GM18505 (cell line): Measurements from ENCODE around the gene FAM118B.

Source experiments
- ATAC-seq: cut with Tn5 transposase; IDR thresholded peaks from one replicate; pipeline ENCODE4 v1.9.1; 2021; ENCODE audit not compliant: unreplicated experiment
- POLR2A ChIP-seq: IDR thresholded peaks from 4 replicates; pipeline ENCODE4 v1.6.1; 2011; ENCODE audit warnings: borderline replicate concordance; ENCODE audit not compliant: insufficient read depth, insufficient read length; ENCODE audit errors: extremely low read depth

Gene FAM118B

DNA sequence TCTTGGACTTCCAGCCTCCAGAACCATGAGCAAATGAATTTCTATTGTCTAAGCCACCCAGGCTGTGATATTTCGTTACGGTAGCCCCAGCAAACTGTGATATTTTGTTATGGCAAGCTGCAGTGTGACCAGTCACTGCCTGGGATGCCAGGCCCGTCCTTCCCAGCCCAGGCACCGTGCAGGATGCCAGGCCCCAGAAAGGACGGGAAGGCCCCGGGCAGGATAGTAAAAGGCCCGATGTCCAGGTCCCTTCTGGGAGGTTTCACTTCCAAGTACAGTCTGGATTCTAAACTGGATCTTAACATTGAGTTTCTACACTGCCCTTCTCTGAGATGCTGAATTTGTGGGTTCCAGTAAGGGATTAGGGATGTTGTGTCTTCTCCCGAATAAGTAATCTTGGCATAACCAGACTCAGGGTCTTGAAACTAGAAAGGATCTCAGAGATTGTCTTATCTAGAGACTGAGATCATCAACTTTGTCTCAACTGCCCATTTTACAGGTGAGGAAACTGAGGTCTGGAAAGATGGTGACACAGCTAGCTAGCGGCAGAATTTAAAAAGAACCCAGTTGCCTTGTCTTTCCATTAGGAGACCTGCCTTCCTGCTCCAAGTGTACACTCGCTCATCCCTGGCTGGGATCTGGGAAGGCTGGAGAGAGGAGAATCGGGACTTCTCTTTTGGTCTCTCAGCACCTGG is 20.1 kb upstream of the FAM118B start:
- no peak for TF ChIP-seq POLR2A
- ATAC-seq, result no peak

- TF ChIP-seq POLR2A, result no peak
- no peak for ATAC-seq
Measured at GRCh38 chr11:126192361-126192760, 19.2 kb upstream of the FAM118B start.

- no peak for TF ChIP-seq POLR2A
- ATAC-seq, result no peak
Measured at GRCh38 chr11:126193038-126193478, 18.5 kb upstream of the FAM118B start.

DNA sequence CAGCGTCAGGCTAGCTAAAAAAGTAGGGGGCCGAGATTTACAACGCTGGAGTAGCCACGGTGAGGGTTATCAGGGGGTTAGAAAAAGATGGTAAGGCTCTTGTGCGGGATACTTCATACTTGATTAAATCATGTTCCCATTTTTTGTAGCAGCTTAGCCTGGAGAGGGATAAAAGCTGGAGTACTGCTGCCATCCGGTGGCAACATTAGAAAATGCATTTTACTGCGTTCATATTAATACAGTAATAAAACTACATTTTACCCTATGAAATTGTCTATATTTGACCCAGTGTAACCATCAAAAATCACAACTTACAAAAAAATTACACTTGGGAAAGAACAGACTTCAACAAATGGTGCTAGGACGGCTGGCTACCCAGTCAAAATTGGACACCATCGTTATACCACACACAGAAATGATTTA is 17.4 kb upstream of the FAM118B start:
- no peak for ATAC-seq
- no peak for TF ChIP-seq POLR2A

- TF ChIP-seq POLR2A, result no peak
- no peak for ATAC-seq
Measured at GRCh38 chr11:126195119-126195518, 16.5 kb upstream of the FAM118B start.

DNA sequence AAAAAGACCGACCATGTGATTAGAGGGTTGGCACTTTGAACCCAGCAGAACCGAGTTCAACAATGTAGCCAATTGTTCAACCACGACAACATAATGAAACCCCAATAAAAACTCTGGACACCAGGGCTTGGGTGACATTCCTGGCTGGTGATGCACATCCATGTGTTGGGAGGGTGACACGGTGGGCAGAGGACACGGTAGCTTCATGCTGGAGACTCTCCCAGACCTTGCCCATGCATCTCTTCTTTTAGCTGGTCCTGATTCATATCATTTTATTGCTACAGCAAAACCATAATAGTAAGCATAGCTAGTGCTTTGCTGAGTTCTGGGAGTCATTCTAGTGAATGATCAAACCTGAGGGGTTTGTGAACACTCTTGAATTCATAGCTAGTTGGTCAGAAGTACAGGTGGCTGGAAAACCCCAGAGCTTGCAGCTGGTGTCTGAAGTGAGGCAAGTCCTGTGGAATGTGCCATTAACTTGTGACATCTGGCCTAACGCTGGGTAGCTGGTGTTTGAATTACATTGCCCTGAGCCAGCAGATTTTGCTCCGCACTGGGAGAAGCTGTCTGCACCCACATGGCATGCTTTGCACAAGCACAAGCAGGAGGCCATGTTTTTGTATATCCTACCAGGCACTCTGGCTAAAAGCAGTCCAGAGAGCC is 14.2 kb upstream of the FAM118B start:
- no peak for ATAC-seq
- no peak for TF ChIP-seq POLR2A

DNA sequence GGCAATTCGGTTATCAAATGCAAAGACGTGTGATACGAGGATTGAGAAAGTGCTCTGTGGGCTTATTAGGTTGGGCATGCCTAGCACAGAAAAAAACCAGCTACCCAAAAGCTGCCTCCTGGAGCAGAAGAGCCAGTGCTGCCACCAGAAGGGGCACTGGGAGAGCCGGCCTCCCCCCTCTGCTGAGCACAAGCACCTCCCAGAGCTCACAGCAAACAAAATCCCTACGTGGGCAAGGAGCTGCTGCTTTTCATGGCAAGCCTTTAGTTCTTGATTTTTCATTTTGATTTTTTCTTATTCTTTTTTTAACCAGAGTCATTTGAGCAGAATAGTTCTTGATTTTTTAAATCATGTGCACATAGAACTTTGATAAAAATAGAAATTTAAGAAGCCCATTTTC is 12.9 kb upstream of the FAM118B start:
- no peak for ATAC-seq
- TF ChIP-seq POLR2A, result no peak

DNA sequence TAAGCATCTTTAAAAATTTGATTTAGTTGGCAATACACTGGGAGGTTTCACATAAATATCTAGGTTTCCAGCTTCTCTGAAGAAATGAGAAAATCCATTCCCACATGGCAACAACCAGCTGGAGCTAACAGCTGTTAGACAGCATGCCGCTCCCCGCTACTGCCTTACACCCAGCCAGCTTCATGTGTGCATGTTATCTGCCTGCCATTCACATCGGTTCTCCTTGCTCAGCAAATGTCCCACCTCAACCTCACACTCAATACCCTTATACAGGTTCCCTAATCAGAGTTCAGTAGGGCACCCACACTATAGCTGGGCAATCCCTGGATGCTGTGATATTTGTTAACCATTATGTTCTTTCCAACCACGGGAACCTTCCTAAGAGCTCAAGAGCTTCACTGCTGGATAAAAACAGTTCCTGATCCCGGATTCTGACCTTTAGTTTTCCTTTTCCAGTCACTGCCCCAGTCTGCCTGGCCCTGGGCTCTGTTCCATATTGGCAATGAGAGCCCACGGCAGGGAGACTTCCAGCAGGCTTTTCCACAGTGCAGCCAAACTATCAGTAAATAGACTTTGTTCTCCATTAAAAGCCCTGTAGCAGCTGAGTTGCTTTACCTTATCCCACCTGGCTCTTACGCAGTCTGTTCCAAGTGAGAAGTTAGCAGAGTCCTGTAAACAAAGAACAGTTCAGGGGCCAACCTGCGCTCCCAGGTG is 8.8 kb upstream of the FAM118B start:
- no peak for TF ChIP-seq POLR2A
- no peak for ATAC-seq

- ATAC-seq, result no peak
- TF ChIP-seq POLR2A, result no peak
Measured at GRCh38 chr11:126205359-126205758, 6.2 kb upstream of the FAM118B start.

DNA sequence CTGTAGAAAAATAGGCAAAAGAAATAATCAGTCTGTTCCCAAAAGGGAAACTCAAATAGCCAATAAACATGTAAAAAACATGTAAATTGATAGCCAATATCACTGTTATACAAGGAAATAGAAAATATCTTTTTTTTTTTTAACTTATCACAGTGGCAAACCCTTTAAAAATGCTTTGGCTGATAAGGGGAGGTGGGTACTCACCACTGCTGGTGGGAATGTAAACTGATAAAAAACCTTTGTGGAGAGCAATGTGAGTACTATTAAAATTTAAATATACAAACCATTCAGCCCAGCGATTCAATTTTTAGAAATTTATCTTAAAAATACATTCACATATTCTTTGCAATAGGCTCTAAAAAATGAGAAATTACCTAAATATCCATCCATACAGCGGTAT is 3.7 kb upstream of the FAM118B start:
- TF ChIP-seq POLR2A, result no peak

GRCh38 chr11:126210871-126211235 is 729 bp upstream of the FAM118B start:
- ATAC-seq, result no peak
- TF ChIP-seq POLR2A, result no peak

More for the DNA sequence above, 3.7 kb upstream of the FAM118B start:
- no peak for ATAC-seq

DNA sequence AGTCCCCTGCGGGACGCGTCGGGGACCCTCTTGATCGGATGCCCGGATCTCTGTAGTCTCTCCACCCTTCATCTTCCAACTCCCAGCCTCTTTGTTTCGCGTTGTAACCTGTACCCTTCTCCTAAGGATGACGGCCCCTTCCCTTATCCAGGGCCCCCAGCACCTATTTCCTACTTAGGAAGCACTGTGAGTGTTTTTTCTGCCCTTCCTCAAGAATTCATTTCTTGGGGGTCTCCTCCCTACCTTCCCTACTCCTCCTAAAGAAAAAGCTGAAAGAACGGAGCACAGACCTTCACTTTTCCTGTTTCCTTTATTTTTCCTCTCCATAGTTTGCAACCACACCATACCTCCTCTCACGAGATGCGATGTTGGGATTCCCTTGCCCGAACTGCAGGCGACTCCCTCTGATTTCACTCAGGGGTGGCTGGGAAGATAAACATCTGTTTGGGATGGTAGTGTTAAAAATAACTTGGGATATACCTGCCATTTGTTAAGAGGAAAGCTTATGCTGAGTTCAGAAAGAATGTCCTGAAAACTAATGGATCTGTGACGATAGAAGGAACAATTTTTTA is 593 bp downstream of the FAM118B start:
- no peak for TF ChIP-seq POLR2A
- ATAC-seq, result no peak

- no peak for ATAC-seq
Measured at GRCh38 chr11:126214441-126214840, 2.9 kb downstream of the FAM118B start.

DNA sequence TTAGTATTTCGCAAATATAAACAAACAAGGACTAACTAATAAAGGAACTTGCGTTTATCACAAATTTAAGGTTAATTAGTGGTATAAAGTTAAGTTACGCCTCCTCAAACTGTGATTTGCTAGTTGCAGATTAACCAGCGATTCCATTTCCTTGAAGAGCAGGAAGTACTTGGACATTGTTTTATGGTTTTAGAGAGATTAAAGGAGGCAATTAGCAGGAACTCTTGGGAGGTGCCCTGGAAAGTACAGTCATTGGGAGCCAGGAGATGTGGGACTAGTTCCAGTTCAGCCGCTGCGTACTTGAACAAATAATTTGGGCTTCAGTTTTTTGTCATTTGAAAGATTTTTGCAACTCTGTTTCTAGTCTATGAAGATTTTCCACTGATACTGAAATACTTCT is 3.3 kb downstream of the FAM118B start:
- no peak for ATAC-seq
- TF ChIP-seq POLR2A, result no peak

More at GRCh38 chr11:126214441-126214840, 2.9 kb downstream of the FAM118B start:
- TF ChIP-seq POLR2A, result no peak

DNA sequence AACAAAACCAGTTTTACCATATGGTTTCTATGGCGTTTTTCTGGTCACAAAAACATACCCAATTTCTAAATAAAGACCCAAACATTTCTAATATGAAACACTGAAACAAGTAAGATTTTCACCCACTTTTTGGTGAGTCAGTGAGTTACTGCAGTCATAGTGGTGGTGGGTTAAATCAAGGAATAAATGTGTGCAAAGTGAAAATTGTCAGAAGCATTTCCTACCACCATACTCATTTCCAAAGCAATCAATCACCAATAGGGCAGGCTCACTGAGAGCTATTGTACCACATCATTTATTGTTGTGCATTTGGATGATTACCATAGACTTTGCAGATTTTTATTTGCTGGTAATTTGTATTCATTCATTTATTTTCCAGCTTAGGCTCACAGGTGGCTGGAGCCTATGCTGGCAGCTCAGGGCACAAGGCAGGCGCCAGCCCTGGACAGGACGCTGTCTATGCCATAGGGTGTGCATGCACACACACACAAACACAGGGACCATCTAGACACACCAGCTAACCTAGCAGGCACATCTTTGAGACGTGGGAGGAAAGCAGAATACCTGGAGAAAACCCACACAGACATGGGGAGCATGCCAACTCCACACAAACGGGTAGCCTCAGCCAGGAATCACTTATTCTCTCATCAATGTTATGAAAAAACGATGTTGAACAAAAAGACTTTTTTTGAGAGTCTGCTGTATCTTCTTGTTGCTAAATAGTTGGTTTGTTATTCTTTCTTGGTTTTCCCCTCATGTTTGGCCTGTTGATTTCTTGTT is 5.1 kb downstream of the FAM118B start:
- ATAC-seq, result no peak
- TF ChIP-seq POLR2A, result no peak
